Endodermal cell (in vitro differentiated cells): Measurements from ENCODE around the gene RALGPS1. TPM values are rescaled to one million over a fixed set of nuclear protein-coding genes. Genes with fewer than 3 reads are reported as not detected.

Experiments
- DNase-seq: peaks from one replicate; pipeline ENCODE4 v3.0.0-alpha.2; 2017
- H3K27ac ChIP-seq: 2 replicates; pipeline ENCODE4 v1.5.1; 2013; ENCODE audit warnings: mild to moderate bottlenecking, low read depth, low read length, moderate library complexity
- H3K27me3 ChIP-seq: 2 replicates; pipeline ENCODE4 v1.6.1; 2013; ENCODE audit warnings: mild to moderate bottlenecking, low read length, moderate library complexity; ENCODE audit not compliant: insufficient read depth, control insufficient read depth, poor library complexity, severe bottlenecking
- H3K36me3 ChIP-seq: 2 replicates; pipeline ENCODE4 v1.7.0; 2013; ENCODE audit warnings: mild to moderate bottlenecking, low read length, moderate library complexity; ENCODE audit not compliant: control insufficient read depth, insufficient read depth
- H3K4me1 ChIP-seq: one replicate; pipeline ENCODE4 v1.7.0; 2013; ENCODE audit warnings: low read length; ENCODE audit not compliant: control insufficient read depth, insufficient read depth
- H3K4me3 ChIP-seq: 2 replicates; pipeline ENCODE4 v1.5.1; 2013; ENCODE audit warnings: mild to moderate bottlenecking, low read length, moderate library complexity
- H3K9ac ChIP-seq: 2 replicates; pipeline ENCODE4 v1.6.1; 2013; ENCODE audit warnings: mild to moderate bottlenecking, low read length, moderate library complexity; ENCODE audit not compliant: poor library complexity, severe bottlenecking; ENCODE audit errors: extremely low read depth
- H3K9me3 ChIP-seq: 2 replicates; pipeline ENCODE4 v1.6.1; 2013; ENCODE audit warnings: mild to moderate bottlenecking, low read length, moderate library complexity; ENCODE audit not compliant: control insufficient read depth
- H3K27ac Mint-ChIP-seq: 2 replicates; pipeline ENCODE4 v1.8.0; 2020; ENCODE audit warnings: mixed read lengths
- H3K27me3 Mint-ChIP-seq: 2 replicates; pipeline ENCODE4 v1.8.0; 2021; ENCODE audit warnings: mild to moderate bottlenecking, mixed read lengths; ENCODE audit not compliant: insufficient read depth
- H3K36me3 Mint-ChIP-seq: 2 replicates; pipeline ENCODE4 v1.8.0; 2020; ENCODE audit warnings: low read depth, mixed read lengths
- H3K4me1 Mint-ChIP-seq: 2 replicates; pipeline ENCODE4 v1.8.0; 2020; ENCODE audit warnings: mixed read lengths
- H3K4me3 Mint-ChIP-seq: 2 replicates; pipeline ENCODE4 v1.8.0; 2020; ENCODE audit warnings: mild to moderate bottlenecking, moderate library complexity, mixed read lengths
- H3K9me3 Mint-ChIP-seq: 2 replicates; pipeline ENCODE4 v1.8.0; 2020; ENCODE audit warnings: mild to moderate bottlenecking, mixed read lengths
- CTCF ChIP-seq: fragments of 200-600 bp; sonication (generic); conservative IDR thresholded peaks from 2 replicates; pipeline ENCODE4 v1.5.0; 2021; ENCODE audit warnings: antibody characterized with exemption, mild to moderate bottlenecking
- WGBS, 2 experiments: methylation state at CpG; one replicate each; pipeline versions ENCODE4 v1.1.5 to v1.1.7; 2013; ENCODE audit warnings: missing lambda C conversion rate in 2 of 2, mixed read lengths in 1 of 2; ENCODE audit not compliant: insufficient coverage in 1 of 2, insufficient read length in 1 of 2; 5-methylcytosine and 5-hydroxymethylcytosine counted together
- total RNA-seq, 2 donors: library from RNA; stranded (reverse); fragmentation: NEBNext Ultra II Directional in 1 of 2; extraction: Animal tissue kit (Norgen Biotek cat#: 25700) in 1 of 2; gene quantifications; 2 replicates in 1 of 2; 3 replicates in 1 of 2; pipeline ENCODE4 v1.2.1, GENCODE V29; 2021

The RALGPS1 gene
- total RNA-seq, 2 donors from 2014 or later: 23.3 to 25.0 TPM

DNA sequence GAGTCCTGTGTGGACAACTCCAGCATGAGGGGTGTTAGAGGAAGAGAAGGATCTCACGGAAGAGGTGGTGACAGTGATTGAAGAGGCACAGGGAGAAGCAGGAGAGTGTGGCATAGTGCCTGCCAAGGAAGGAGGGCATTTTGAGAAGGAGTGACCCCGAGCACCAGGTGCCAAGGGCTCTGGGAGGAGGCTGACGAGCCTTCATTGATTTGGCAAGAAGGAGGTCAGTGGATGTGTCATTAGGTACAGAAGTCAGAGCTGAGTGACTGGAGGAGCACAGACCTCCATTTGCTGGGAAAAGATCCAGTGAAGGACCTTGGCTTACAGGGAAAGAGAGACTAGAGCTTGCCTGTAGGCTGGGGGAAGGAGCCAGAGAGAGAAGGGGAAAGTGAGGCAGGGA, 278.2 kb downstream of the RALGPS1 start:
- no peaks in the 10 kb centered on the region for H3K27me3 ChIP-seq
- Mint-ChIP-seq H3K36me3 (peaks cover 2% of the 10 kb centered on the region), H3K27me3 (no peaks in the 10 kb centered on the region), H3K4me1 (peaks cover 7% of the 10 kb centered on the region), H3K9me3 (no peaks in the 10 kb centered on the region), H3K27ac (peak overlapping the region; percentile 5), H3K4me3 (no peak overlapping the region)
- no peaks in the 10 kb centered on the region for H3K4me1 ChIP-seq
- no peaks in the 10 kb centered on the region for H3K9me3 ChIP-seq
- WGBS, 2 experiments: 84 to 93% methylated on average over 3 of the region's 3 CpGs
- no peak overlapping the region for H3K4me3 ChIP-seq
- no peak overlapping the region for H3K9ac ChIP-seq
- TF ChIP-seq CTCF: no peak
- DNase-seq: no peak
- no peaks in the 10 kb centered on the region for H3K36me3 ChIP-seq
- no peak overlapping the region for H3K27ac ChIP-seq

GRCh38 chr9:127193483-127193882, 278.9 kb downstream of the RALGPS1 start:
- no peak overlapping the region for H3K4me3 ChIP-seq
- no peaks in the 10 kb centered on the region for H3K27me3 Mint-ChIP-seq
- H3K4me3 Mint-ChIP-seq: no peak overlapping the region
- no peak overlapping the region for H3K27ac Mint-ChIP-seq
- no peaks in the 10 kb centered on the region for H3K27me3 ChIP-seq
- peaks cover 2% of the 10 kb centered on the region for H3K36me3 Mint-ChIP-seq
- no peak overlapping the region for H3K9ac ChIP-seq
- no peak for TF ChIP-seq CTCF
- 95 to 100% methylated on average over 1 of the region's 1 CpG for WGBS, 2 experiments
- H3K36me3 ChIP-seq: no peaks in the 10 kb centered on the region
- no peak overlapping the region for H3K27ac ChIP-seq
- peaks cover 7% of the 10 kb centered on the region for H3K4me1 Mint-ChIP-seq
- H3K9me3 Mint-ChIP-seq: no peaks in the 10 kb centered on the region
- no peaks in the 10 kb centered on the region for H3K4me1 ChIP-seq
- H3K9me3 ChIP-seq: no peaks in the 10 kb centered on the region
- DNase-seq: no peak

GRCh38 chr9:127194881-127195713, 280.5 kb downstream of the RALGPS1 start:
- Histone ChIP-seq H3K27me3 (no peaks in the 10 kb centered on the region), H3K27ac (no peak overlapping the region), H3K4me1 (no peaks in the 10 kb centered on the region), H3K9ac (no peak overlapping the region), H3K36me3 (no peaks in the 10 kb centered on the region), H3K4me3 (no peak overlapping the region), H3K9me3 (no peaks in the 10 kb centered on the region)
- 91% methylated on average over 7 to 12 of the region's 12 CpGs for WGBS, 2 experiments
- DNase-seq: peak; percentile 78
- Mint-ChIP-seq H3K4me3 (no peak overlapping the region), H3K27ac (no peak overlapping the region), H3K9me3 (no peaks in the 10 kb centered on the region), H3K27me3 (no peaks in the 10 kb centered on the region), H3K36me3 (peaks cover 2% of the 10 kb centered on the region), H3K4me1 (peaks cover 9% of the 10 kb centered on the region)
- TF ChIP-seq CTCF: peak; percentile 61
